GM18499 (cell line): ENCODE data around the gene MCC.

Experiments used
- ATAC-seq: cut with Tn5 transposase; IDR thresholded peaks from one replicate; pipeline ENCODE4 v1.9.1; 2021; ENCODE audit warnings: moderate number of reproducible peaks; ENCODE audit not compliant: insufficient read depth, unreplicated experiment

The MCC gene

DNA sequence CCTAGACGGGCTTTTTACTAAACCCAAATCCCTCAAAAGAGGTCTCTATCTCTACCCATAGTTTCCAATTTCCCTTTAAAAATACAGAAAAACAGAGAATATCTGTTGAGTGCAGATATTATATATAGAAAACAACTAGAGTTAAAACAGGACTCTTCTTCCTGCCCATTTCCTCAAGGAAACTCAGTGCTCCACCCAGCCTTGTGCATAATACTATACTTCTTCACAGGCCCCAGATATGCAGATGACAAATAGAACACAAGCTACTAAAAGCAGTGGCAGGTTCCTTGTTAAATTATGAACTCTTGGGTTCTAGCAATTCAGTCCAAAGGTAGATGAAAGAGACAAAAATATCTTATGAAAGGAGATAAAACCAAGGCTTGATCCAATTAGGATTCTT is 253.7 kb downstream of the MCC start:
- ATAC-seq = no peak

DNA sequence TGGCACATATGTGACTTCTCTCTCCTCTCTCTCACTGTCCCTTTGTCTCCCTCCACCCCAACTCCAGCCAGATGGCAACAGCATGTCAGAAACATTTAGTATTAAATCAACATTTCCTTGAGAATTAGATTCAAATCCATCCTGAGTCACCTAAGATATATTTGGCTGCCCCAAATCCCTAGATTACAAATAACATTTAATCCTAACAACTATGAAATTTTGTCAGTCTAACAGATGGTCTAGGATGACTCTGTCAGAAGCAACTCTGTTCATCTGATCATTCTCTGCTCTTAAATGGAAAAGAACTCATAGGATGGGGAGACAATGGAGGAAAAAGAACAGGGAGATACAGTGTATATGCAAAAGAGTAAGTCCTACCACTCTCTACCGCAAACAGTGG is 254.6 kb downstream of the MCC start:
- no peak for ATAC-seq

DNA sequence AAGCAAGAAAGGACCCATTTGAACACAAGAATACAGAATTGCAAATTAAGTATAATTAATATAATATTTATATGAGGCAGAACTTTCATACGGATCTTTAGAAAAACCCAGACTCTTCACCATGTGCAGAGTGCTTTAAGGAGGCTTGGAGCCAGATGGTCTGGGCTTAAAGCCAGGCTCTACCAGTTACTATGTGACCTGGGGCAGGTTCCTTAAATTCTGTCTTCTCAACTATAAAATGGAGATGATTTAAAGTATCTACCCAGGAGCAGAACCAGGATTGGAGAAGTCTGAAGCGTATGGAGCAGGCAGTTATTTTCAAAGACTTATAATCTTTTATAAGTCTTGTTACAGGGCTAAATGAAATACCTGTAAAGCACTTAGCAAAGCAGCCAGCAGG is 255.6 kb downstream of the MCC start:
- ATAC-seq = no peak

DNA sequence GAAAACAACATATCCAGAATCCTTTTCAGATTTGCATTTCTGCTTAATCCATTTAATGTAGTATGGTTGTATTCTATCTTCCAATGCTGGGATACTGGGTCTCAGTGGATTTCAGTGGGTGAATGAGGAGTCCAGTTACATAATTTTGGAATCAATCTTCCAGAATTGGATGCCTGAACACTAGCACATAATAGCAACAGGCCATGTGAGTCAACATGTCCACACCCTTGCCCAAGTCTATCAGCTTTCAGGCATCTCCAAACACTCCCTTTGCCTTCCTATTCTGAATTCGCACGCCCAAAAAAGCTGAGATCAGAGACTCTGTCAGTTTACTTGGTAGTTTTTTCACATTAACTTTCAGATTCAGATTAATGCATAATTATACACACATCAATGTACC is 256.0 kb downstream of the MCC start:
- ATAC-seq = no peak

DNA sequence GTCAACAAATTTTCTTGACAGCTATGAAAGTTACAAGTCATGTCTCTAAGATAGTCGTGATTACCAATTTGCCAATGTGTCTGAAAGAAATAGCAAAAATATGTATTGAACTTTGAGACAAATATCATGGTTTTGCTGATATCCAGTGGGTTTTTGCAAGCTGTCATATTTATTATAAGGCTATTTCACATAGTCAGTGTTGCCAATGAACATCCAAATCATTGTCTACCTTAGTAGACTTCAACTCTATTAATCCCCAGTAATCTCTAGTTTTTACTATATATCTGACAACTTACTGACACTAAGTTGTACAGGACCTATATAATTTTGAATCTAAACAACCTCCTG is 256.6 kb downstream of the MCC start:
- no peak for ATAC-seq

DNA sequence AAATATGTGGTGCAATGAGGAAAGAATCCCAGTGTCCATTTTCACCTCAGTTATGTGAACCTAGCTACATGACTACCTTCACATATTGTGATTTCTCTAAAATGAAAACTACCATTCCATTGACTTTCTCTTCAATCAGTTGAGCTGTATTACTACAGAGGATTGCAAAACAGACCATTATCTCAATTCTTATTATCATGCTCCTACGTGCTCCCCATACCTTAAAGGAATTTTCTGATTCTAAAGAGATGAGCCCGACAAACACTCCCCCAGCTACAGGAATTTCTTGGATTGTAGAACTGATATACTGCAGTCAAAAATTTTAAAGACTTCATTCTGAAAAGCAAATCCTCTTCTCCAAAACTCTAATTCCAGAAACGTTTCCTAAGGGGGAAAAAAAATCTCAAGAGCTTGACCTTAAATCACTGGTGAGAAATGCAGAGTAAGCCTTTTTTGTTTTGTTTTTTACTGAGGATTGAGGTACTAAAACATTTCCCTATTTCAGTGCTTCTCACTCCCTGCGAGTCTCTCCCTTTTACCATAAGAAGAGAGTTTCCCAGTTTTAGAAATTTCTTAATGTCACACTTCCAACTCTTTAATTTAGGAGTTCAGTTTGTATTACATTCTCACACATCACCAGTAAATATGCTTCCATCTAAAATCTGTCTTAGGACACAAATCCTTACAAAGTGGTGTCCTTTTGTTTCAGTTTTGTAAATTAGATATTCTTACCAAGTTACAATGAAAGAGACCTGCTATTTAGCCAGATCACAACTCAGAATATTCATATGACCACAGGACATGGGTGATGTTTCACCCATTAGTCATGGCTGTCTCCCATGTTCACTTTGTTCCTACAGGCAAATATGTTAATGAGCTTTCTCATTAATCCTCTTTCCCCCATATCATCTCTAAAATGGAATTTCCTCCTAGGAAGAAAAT is 257.3 kb downstream of the MCC start:
- no peak for ATAC-seq

DNA sequence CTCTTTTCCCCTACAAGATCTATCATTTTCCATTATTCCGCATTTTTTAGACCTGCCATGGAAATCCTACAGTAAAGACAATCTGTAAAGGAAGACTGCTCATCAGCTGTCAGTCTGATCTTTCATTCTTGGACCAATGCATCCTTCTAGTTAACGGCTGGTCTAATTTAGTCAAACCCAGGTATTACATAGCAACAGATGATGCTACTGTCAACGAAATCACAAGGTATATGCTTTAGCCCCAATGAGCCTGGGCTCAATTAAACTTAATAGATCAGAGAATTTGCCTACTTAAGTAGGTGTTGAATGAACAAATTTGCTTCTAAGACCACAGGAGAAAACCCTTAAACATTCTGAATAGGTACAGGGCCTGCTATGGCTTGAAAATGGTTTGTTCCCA is 260.5 kb downstream of the MCC start:
- no peak for ATAC-seq

DNA sequence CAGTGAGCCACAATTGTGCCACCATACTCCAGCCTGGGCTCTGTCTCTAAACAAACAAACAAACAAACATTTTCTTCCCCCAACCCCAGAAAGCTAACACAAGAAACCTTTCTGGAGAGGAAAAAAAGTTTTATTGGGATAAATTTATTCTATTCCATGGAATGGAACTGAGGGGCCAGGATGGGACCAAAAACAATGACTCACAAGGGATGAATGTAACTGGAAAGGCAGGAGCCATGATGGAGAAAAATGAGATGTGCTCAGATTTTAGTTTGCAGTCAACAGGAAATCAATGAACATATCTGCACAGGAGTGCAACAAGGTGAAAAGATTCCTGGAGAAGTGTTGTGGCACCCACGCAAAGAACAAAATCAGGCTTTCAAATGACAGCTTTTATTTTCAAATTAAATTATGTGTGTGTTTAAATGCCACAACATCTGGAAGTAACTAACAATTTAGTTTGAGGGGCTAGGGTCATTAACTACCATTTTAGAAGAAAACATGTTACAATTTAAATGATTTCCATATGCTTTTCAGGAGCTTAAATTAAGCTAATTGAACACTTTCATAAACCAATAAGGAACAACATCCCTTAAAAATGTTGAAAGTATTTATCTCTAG is 262.0 kb downstream of the MCC start:
- no peak for ATAC-seq

DNA sequence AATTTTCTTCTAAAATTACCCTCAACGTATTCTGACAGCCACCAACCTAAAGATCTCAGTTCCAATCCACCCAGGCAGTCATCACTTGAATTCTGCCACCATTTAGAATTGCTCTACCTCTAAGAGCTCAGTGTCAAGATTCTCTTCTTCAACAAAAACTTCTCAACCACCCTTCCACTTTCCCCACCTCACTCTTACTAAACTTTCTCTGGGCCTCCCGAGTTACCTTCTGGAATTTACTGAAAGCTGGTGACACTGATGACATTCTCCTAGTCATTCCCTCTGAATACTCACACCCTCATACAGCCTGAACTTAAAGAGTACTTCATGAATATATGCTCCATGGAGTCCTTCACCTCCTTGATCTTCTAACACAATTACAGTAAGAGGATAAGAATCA is 263.0 kb downstream of the MCC start:
- ATAC-seq = no peak

DNA sequence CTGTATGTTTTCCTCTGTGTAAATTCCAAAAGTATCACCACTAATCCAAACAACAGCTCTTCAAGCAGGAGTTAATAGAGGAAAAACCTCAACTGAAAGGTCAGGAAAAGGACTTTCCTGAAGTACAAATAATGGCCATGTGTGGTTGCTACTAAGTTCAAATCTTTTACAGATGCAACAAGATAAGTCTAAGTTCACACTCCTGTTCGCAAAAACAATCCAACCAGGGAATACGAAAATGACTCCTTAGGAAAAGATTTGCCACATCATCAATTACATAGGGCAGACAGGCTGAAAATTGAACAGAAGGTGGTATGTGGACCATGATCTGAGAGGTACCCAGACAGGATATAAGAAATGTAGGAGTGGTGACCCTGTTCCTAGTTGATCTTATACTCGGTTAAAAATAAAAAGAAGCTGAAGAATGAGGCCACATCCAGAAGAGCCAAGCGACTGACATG is 263.6 kb downstream of the MCC start:
- ATAC-seq = no peak

DNA sequence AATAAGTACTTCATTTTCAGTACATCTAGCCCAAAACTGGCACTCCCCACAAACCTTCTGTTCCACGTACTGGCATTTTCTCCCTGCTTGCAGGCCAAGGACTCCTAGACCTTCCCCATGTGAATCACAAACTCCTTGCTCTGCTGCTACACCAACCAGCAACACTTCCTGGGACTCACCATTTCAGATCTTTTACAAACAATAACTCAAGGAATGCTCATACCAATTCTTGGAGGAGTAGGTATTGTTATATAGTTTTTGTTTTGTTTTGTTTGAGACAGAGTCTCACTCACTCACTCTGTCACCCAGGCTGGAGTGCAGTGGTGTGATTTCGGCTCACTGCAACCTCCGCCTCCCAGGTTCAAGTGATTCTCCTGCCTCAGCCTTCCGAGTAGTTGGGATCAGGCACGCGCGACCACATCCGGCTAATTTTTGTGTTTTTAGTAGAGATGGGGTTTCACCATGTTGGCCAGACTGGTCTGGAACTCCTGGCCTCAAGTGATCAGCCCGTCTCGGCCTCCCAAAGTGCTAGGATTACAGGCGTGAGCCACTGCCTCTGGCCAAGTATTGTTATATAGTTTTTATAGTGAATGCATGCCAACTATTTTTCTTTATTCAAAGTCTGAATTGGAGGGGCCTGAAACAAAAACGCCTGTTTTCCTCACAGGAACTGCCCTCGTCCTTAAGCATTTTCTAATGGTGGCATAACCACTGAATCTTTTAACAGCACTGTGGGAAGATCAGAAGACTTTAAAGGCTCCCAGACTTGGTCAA is 264.2 kb downstream of the MCC start:
- ATAC-seq = no peak

DNA sequence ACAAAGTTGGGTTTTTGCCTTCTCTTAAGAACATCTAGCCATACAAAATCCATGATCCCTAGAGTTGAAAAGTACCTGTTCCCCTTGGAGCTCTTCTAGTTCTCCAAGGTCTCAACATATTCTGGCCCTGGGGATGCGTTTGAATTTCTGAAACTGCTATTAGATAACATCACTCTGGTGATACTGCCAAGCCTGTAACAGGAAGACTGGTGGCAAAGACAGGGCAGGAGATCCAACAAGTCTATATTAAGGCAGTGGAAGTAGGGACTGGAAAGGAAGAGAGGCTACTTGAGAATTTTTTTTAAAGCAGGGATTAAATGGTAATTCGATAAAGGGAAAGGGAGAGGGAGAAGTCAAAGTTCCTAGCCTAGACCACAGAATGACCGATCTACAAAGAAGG is 264.9 kb downstream of the MCC start:
- ATAC-seq = no peak

DNA sequence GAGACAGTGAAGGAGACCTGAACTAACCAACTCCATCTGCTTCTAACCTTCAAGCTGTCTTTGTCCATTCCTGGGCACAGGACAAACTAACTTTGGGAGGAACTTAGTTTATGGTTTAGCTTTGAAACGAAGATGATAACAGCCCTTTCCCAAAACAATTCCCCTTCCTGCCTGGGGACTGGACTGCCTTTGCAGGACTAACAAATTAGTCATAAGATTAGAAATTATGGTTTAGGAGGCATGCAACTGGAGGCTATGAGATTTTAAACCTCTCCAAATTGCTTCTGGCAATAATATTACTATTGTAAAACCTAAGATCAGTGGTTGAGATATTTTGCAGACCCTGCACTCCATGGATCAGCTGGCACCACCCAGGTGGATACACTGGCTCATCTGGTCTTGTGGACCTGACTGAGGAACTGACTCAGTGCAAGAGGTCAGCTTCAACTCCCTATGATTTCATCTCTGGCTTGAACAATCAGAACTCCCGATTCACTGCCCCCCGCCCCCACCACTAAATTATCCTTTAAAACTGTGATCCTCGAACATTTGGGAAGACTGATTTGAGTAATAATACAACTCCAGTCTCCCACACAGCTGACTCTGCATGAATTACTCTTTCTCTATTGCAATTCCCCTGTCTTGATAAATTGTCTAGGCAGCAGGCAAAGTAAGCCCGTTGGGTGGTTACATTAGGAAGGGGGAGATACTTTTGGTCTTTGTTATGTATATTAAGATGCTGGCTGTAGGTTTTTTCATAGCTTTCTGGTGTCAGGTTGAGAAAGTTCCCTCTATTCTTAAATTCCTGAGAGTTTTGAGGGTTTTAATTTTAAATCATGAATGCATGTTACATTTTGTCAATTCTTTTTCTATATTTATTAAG is 266.7 kb downstream of the MCC start:
- ATAC-seq = no peak

DNA sequence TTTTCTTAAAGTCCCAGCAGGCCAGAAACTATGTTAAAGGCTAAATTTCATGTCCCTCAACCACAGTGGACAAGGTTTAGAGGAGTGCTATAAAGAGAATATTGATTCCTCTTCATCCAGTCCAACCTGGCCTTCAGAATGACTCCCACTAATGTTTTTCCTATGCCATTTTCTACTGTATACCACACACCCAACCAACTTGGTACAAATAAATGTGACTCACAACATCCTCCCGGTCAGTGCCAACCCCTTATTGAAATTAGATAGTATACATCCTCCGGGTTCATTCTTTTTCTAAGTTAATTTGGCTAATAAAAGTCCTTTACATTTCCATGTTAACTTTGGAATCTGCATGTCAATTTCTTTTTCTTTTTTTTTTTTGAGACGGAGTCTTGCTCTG is 268.6 kb downstream of the MCC start:
- no peak for ATAC-seq

DNA sequence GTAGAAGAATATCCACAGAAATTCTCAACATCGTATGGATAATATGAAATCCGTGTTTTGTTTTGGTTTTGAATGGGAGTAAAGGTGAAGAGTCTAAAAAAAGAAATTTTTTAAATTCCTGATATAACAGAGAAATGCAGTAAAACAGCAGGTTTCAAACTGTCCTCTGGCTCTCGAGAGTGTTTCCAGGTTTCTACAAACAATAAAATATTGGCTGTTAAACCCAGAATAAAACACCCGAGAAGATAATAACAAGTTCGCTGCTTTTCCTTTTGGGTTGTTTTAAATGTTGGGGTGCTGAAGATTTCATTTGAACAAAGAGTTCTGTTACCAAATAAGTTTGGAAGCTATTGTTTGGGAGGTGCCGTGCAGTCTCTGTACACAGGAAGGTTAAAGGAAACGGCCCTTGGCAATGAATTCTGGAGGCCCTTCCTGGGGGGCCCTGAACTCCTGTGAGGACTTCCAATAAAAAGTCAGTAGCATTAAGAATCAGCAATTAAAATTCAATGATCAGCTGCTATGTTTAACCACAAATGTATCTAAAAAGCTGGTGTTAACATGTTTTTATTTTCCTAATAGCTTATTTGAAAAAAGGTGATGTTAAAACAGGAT is 269.2 kb downstream of the MCC start:
- no peak for ATAC-seq

DNA sequence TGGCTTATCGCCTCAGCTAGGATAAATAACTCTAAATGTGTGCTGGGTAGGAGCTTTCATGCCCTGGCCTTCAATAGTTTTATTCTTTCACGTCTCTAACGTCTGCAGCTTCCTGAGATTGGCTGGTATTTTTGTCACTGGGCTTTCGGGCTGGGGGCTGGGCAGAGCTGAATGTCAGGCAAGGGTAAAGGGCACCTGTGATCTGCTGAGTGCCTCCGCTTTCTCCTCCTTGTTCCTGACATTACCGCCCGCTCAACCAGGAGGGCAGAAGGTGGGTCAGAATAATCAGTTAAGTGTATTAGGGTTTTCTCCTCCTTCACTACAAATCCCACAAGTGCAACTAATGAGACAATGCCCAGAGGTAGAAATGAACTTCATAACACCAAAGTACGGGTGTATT is 270.1 kb downstream of the MCC start:
- no peak for ATAC-seq

DNA sequence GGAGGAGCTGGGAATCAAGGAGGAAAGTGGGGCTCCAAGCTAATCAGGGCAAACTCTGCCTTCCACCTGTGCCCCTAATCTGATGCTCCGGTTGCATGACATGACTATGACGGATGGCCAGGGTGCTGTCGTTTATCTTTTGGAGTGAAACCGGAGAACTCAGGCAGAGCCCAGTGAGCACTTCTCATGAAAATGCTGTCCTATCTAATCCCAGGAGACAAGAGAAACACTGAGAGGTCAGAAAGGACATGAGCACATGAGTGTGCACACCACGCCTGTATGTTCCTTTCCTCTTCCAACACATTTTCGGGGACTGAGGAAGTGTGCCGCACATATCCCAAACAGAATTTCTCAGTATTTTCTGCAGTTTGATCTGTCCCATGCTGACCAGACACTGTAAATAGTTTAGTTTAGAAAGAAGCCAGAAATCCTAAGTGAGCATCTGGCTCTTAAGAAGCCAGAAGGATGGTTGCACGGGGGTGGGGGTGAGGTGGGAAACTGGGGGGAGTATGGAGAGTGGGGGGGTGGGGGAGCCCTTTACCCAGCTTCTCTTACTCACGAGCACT is 270.6 kb downstream of the MCC start:
- ATAC-seq = no peak

DNA sequence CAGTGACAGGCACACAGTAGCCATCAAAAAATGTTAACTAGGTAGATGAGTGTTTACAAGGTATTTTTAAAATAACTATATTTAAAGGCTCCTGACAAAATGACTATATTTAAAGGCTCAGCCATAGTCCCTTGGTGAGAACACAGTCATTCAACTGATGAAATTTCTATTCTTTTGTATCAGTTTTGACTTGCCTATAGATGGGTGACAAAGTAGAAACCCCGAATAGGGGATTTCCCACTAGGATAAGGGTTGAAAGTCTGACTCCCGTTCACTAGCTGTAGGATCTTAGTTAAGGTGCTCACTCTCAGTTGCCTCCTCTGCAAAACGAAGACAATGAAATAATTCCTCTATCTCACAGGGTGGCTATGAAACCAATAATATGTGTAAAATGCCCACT is 271.7 kb downstream of the MCC start:
- ATAC-seq = no peak

DNA sequence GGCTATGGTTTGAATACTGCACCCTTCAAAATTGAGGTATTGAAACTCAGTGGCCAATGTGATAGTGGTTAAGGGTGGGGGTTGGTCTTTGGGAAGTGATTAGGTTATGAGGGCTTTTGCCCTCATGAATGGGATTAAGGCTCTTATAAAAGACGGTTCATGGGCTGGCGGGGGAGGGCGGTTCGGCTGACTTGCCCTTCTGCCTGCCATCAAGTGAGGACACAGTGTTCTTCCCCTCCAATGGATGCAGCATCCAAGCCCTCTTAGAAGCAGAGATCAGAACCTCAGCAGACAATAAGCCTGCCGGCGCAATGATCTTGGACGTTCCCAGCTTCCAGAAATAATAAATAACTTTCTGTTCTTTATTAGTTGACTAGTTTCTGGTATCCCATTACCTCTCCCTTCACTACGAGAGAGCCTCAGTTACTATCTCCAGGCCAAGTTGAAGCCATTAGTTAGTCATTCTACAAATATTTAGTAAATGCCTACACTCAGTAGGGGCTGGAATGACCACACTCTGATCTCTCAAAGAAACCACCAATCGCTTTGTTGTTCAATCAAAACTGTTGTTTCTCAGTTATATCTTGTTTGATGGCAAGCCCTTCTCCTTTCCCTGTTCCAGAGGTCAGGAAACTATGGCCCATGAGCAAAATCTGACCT is 272.7 kb downstream of the MCC start:
- no peak for ATAC-seq
